ENCODE data around the gene THRB. TPM values are rescaled to one million over a fixed set of nuclear protein-coding genes. Genes with fewer than 3 reads are reported as not detected.

THRB gene
- total and polyA plus RNA-seq, 10 donors: 1.00 to 26.6 (median 16.2) TPM

DNA sequence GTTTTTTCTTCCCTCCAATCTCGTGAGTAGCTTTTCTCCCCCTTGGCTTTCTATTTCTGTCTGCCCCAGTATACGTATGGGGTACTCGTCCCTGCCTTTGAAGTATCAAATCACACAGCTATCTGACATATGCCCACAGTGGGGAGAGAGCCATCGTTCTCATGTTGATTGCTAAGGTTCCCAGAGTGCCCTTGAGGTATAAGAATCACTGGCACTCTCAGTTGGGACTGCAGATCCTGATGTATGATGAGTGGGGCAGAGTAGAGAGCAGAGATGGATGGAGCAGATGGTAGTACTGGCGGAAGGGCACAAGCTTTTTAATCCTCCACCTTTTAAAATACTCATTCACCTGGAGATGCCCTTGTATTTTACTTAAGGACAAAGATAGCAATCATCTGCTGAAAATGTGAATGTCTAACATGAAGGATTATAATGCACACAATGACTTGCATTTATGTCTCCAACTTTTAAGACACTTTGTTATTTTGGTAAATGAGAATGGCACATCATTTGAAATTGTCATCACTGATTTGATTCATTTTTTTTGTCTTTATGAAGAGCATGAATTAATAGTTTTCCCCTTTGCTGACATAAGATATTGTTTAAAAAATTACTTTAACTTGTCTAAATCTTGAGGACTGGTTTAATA, 310.0 kb downstream of the THRB start:
- peaks cover 0 to 5% (median 0%) of the 10 kb centered on the region in 6 donors for H3K4me1 ChIP-seq
- no peak overlapping the region for H3K27ac ChIP-seq
- no peaks in the 10 kb centered on the region for H3K36me3 ChIP-seq
- no peak for DNase-seq
- TF ChIP-seq POLR2A (IDR thresholded peaks at IDR 0.05) (no peak), POLR2AphosphoS5 (IDR thresholded peaks at IDR 0.05) (no peak)
- TF ChIP-seq, protein P1, sequence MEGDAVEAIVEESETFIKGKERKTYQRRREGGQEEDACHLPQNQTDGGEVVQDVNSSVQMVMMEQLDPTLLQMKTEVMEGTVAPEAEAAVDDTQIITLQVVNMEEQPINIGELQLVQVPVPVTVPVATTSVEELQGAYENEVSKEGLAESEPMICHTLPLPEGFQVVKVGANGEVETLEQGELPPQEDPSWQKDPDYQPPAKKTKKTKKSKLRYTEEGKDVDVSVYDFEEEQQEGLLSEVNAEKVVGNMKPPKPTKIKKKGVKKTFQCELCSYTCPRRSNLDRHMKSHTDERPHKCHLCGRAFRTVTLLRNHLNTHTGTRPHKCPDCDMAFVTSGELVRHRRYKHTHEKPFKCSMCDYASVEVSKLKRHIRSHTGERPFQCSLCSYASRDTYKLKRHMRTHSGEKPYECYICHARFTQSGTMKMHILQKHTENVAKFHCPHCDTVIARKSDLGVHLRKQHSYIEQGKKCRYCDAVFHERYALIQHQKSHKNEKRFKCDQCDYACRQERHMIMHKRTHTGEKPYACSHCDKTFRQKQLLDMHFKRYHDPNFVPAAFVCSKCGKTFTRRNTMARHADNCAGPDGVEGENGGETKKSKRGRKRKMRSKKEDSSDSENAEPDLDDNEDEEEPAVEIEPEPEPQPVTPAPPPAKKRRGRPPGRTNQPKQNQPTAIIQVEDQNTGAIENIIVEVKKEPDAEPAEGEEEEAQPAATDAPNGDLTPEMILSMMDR (IDR thresholded peaks at IDR 0.05 in 8 of 11, conservative IDR thresholded peaks at IDR 0.05 in 3 of 11): no peak
- H3K4me3 ChIP-seq: no peak overlapping the region
- no peaks in the 10 kb centered on the region for H3K27me3 ChIP-seq (replicated peaks in 1 of 7)
- 80 to 91% (median 84%) methylated on average over 5 of the region's 5 CpGs for WGBS, 5 donors
- no peaks in the 10 kb centered on the region for H3K9me3 ChIP-seq
- intact Hi-C loops (cut with DNase I; ENCODE audit: low total_unique reads): no loop called here

DNA sequence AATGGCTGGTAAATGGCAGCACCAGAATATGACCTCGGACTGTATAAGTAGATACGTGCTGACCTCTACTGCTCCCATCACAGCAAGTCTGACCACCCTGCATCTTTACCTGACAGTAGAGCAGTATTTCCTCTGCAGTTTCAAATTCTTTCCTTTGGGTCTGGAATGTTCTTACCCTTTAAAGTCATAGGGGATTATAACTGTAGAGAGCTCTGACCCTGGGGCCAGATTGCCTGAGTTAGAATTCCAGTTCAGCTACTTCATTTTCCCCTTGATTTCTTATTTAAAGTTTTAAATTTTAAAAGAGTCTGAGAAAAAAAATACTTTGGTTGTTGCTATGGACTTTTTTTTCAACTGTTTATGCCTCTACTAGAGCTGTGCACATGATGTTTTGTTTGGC, 311.9 kb downstream of the THRB start:
- Histone ChIP-seq H3K36me3 (no peaks in the 10 kb centered on the region), H3K27ac (no peak overlapping the region), H3K4me3 (no peak overlapping the region), H3K27me3 (replicated peaks in 1 of 7) (no peaks in the 10 kb centered on the region), H3K4me1 (peaks cover 0 to 5% (median 0%) of the 10 kb centered on the region in 6 donors), H3K9me3 (no peaks in the 10 kb centered on the region)
- DNase-seq: no peak
- 88 to 95% (median 92%) methylated on average over 2 of the region's 2 CpGs for WGBS, 5 donors
- intact Hi-C loops (cut with DNase I; ENCODE audit: low total_unique reads): no loop called here
- TF ChIP-seq, protein P1 (IDR thresholded peaks at IDR 0.05 in 8 of 11, conservative IDR thresholded peaks at IDR 0.05 in 3 of 11): no peak
- TF ChIP-seq POLR2AphosphoS5 (IDR thresholded peaks at IDR 0.05): no peak
- TF ChIP-seq POLR2A (IDR thresholded peaks at IDR 0.05): no peak

DNA sequence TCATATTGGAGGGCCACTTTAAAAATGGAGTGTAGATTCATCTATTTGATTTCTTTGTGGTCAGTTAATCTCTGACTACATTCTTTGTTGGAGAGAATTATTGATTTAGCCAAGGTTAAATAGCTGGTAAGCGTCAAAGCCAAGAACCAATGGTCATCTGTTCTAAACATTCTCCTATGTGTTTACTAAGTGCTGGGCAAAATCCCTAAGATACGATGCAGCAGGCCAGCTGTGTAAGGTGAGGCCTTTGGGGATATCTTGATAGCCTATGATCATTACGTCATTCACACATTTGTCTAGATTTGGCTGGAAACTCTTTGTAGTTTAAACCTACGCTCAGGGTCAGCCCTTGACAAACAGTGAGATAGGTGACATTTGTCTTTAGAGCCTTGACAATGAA, 313.4 kb downstream of the THRB start:
- H3K9me3 ChIP-seq: no peaks in the 10 kb centered on the region
- peaks cover 0 to 5% (median 0%) of the 10 kb centered on the region in 6 donors for H3K4me1 ChIP-seq
- TF ChIP-seq POLR2A (IDR thresholded peaks at IDR 0.05): no peak
- TF ChIP-seq, protein P1 (IDR thresholded peaks at IDR 0.05 in 8 of 11, conservative IDR thresholded peaks at IDR 0.05 in 3 of 11): no peak
- no peak for TF ChIP-seq POLR2AphosphoS5 (IDR thresholded peaks at IDR 0.05)
- DNase-seq: no peak
- H3K36me3 ChIP-seq: no peaks in the 10 kb centered on the region
- intact Hi-C loops (cut with DNase I; ENCODE audit: low total_unique reads): no loop called here
- H3K27me3 ChIP-seq (replicated peaks in 1 of 7): no peaks in the 10 kb centered on the region
- H3K4me3 ChIP-seq: no peak overlapping the region
- H3K27ac ChIP-seq: no peak overlapping the region
- WGBS, 5 donors: 68 to 97% (median 88%) methylated on average over 4 of the region's 4 CpGs

DNA sequence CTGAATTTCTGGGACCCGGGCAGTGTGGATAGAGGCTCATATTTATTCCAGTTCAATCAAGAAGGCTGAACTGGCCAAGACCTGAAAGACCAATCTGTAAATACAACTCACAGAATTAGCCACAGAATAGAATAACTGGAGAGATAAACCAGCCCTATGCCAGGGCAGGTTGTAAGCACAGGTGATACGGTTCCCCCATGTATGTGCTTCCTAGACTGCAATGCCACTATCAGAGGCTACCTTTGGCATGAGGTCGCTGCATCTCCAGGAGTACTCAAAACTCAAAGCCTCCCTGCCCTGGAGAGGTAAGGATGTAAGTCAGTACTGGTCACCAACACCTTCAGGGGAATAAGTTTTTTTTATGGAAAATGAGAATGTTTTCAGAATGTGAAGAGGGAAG, 314.0 kb downstream of the THRB start:
- intact Hi-C loops (cut with DNase I; ENCODE audit: low total_unique reads): no loop called here
- H3K27me3 ChIP-seq (replicated peaks in 1 of 7): no peaks in the 10 kb centered on the region
- H3K4me1 ChIP-seq: peaks cover 0 to under 1% (median 0%) of the 10 kb centered on the region in 6 donors
- H3K4me3 ChIP-seq: no peak overlapping the region
- TF ChIP-seq, protein P1 (IDR thresholded peaks at IDR 0.05 in 8 of 11, conservative IDR thresholded peaks at IDR 0.05 in 3 of 11): no peak
- no peak for TF ChIP-seq POLR2A (IDR thresholded peaks at IDR 0.05)
- TF ChIP-seq POLR2AphosphoS5 (IDR thresholded peaks at IDR 0.05): no peak
- DNase-seq: no peak
- whole genome bisulfite sequencing, 5 donors: 80 to 94% (median 92%) methylated on average over 3 of the region's 3 CpGs
- no peaks in the 10 kb centered on the region for H3K36me3 ChIP-seq
- H3K9me3 ChIP-seq: no peaks in the 10 kb centered on the region
- no peak overlapping the region for H3K27ac ChIP-seq
